ENCODE results near the gene MYOD1.

- TF ChIP-seq CTCF (IDR thresholded peaks at IDR 0.05) (no peak), POLR2A (IDR thresholded peaks at IDR 0.05) (no peak), POLR2AphosphoS5 (IDR thresholded peaks at IDR 0.05) (no peak), EP300 (IDR thresholded peaks at IDR 0.05) (no peak)
Observed at GRCh38 chr11:17707830-17708229, 11.5 kb upstream of the MYOD1 start.
